ENCODE results near the gene TAS2R3.

Gene TAS2R3

GRCh38 chr7:141788296-141788695, 24.4 kb downstream of the TAS2R3 start:
- DNase-seq: no peak

GRCh38 chr7:141789917-141790316, 26.0 kb downstream of the TAS2R3 start, which contains the start of gene TAS2R5:
TAS2R5 (plus strand) TSS chr7:141790217; CDS start chr7:141790362, 145 bp downstream.
- no peak for DNase-seq

- no peak for DNase-seq
Measured at GRCh38 chr7:141792526-141792925, 28.6 kb downstream of the TAS2R3 start.

Data from activated CD8-positive, alpha-beta memory T cell treated with anti-CD3 and anti-CD28 coated beads, Interleukin-2, amount 50 U/mL, for 4 hours (primary cell).